Measurements from ENCODE around the gene ZFYVE9.

Gene ZFYVE9

DNA sequence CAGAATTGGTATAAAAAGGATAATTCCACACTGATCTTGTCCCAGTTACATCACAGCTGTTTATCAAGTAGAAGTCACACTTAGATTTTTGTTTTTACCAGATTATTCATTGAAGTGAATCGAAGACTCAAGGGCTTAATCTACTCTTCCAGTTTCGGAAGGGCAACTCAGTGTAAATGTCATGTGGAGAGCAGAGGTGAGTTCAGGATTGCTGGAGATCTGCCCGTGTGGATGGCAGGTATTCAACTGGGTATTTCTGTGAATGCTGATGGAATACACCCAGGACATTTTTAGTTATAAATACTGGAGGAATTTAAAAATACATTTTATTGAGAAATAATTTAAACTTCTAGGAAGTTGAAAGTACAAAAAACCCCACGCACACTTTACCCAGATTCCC lies 204.8 kb downstream of the ZFYVE9 start:
- no peaks in the 10 kb centered on the region for H3K9me3 ChIP-seq
- peaks cover 17% of the 10 kb centered on the region for H3K36me3 ChIP-seq
- no peaks in the 10 kb centered on the region for H3K4me1 ChIP-seq (ENCODE audit: control insufficient read depth in 1 of 2, insufficient read depth in 1 of 2, low read depth in 1 of 2, low read length in 1 of 2)
- TF ChIP-seq, protein P1, sequence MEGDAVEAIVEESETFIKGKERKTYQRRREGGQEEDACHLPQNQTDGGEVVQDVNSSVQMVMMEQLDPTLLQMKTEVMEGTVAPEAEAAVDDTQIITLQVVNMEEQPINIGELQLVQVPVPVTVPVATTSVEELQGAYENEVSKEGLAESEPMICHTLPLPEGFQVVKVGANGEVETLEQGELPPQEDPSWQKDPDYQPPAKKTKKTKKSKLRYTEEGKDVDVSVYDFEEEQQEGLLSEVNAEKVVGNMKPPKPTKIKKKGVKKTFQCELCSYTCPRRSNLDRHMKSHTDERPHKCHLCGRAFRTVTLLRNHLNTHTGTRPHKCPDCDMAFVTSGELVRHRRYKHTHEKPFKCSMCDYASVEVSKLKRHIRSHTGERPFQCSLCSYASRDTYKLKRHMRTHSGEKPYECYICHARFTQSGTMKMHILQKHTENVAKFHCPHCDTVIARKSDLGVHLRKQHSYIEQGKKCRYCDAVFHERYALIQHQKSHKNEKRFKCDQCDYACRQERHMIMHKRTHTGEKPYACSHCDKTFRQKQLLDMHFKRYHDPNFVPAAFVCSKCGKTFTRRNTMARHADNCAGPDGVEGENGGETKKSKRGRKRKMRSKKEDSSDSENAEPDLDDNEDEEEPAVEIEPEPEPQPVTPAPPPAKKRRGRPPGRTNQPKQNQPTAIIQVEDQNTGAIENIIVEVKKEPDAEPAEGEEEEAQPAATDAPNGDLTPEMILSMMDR (IDR thresholded peaks at IDR 0.05): no peak
- H3K4me3 ChIP-seq (ENCODE audit: low read depth in 1 of 2, low read length in 1 of 2): no peak overlapping the region
- no peak overlapping the region for H3K27ac ChIP-seq
- no peaks in the 10 kb centered on the region for H3K27me3 ChIP-seq

DNA sequence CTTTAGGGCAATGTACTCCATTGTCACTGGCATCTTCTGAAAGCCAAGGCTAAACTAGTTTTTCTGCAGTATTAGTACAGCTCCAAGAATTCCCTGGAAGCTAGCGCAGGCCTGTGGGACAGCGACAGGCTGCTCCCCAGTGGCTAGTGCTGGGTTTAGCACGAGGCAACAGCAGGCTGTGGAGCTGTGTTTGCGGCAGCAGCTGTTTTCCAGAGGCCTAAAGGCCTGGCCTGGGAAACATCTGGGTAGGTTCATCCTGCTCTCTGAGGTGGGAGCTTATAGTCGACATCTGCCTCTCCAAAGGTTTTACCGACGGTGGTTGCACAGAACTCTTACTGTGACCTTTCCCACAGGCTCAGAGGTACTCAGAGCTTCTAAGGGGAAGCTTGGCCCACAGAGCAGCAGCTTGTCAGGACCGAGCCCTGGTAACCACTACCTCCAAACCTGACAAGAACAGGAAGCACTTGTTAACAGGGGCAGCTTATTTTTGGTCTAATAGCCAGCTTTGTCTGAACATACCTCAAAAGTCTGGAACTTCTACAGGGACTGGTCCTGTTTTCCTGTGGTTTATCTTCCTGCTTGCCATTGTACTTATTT lies 206.9 kb downstream of the ZFYVE9 start:
- Histone ChIP-seq H3K9me3 (no peaks in the 10 kb centered on the region), H3K27ac (no peak overlapping the region), H3K4me3 (ENCODE audit: low read depth in 1 of 2, low read length in 1 of 2) (no peak overlapping the region), H3K4me1 (ENCODE audit: control insufficient read depth in 1 of 2, insufficient read depth in 1 of 2, low read depth in 1 of 2, low read length in 1 of 2) (no peaks in the 10 kb centered on the region), H3K36me3 (peaks cover 38% of the 10 kb centered on the region), H3K27me3 (no peaks in the 10 kb centered on the region)
- TF ChIP-seq, protein P1 (IDR thresholded peaks at IDR 0.05): no peak

DNA sequence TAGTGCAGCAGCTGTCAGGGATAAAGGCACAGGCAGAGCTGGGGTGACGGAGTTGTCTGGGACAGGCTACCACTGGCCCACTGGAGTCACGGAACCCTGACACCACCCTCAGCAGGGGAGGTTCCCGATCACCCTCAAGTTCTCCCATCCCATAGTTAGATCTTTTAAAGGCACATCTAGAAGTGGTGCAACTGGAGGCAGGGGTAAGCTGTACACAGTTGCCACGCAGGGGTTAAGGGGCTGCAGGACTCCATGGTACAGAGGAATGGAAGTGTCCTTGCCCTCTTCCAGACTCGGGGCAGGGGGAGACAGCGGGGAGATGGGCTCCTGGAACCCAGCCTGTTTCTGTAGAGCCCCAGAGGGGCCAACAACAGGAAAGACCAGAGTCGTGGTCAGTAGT lies 210.8 kb downstream of the ZFYVE9 start:
- TF ChIP-seq, protein P1 (IDR thresholded peaks at IDR 0.05): no peak
- H3K4me3 ChIP-seq (ENCODE audit: low read depth in 1 of 2, low read length in 1 of 2): no peak overlapping the region
- peaks cover 77% of the 10 kb centered on the region for H3K36me3 ChIP-seq
- no peaks in the 10 kb centered on the region for H3K4me1 ChIP-seq (ENCODE audit: control insufficient read depth in 1 of 2, insufficient read depth in 1 of 2, low read depth in 1 of 2, low read length in 1 of 2)
- H3K27me3 ChIP-seq: no peaks in the 10 kb centered on the region
- no peak overlapping the region for H3K27ac ChIP-seq
- H3K9me3 ChIP-seq: no peaks in the 10 kb centered on the region

DNA sequence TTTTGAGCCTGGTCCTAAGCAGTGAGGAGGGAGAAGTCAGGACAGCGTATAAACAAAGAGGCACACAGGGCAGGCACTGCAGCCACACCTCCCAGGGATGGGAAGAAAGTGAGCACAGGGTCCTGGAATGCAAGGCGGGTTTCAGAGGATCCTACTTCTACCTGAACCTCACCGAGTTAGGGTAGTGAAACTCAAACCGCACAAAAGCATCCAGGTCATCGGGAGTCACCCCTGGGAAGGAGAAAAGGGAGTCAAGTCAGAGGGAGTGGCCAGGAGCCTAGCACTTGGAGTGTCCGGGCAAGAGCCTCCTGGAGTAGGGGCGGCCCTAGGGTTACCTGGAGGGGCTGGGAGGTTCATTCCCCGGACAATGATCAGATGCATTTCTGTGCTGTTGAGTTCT lies 213.5 kb downstream of the ZFYVE9 start:
- no peaks in the 10 kb centered on the region for H3K9me3 ChIP-seq
- TF ChIP-seq, protein P1 (IDR thresholded peaks at IDR 0.05): no peak
- no peaks in the 10 kb centered on the region for H3K27me3 ChIP-seq
- no peak overlapping the region for H3K4me3 ChIP-seq (ENCODE audit: low read depth in 1 of 2, low read length in 1 of 2)
- H3K4me1 ChIP-seq (ENCODE audit: control insufficient read depth in 1 of 2, insufficient read depth in 1 of 2, low read depth in 1 of 2, low read length in 1 of 2): no peaks in the 10 kb centered on the region
- peaks cover 99% of the 10 kb centered on the region for H3K36me3 ChIP-seq
- no peak overlapping the region for H3K27ac ChIP-seq

DNA sequence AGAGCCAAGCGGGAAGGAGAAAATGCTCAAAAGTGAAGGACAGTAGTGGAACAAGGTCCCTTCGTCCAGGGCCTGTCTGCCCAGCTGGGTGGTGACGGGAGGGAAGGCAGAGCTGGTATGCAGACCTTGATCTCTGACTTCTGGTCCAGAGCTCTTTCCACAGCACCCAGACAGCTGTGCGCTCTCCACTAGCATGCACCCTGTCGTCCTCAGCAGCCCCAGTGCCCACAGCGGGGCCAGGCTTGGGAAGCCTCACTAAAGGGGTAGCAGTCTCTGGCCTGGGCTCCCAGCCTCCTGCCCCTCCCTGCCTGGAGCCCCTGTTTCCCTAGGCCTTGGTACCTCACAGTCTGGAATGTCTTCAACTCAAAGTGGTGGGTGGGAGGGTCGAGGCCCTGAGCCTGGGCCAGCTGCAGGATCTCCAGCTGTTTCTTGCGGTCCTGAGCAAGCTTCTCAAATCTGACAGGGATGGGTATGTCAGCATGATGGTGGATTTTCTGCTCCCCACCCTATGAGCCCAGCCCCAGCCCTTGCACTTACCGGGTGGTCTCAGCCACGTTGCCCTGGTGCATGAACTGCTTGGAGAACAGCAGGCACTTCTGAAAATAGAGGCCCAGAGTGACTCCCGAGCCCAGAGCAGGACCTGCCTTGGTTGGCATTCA lies 214.1 kb downstream of the ZFYVE9 start:
- peaks cover 99% of the 10 kb centered on the region for H3K36me3 ChIP-seq
- H3K4me1 ChIP-seq (ENCODE audit: control insufficient read depth in 1 of 2, insufficient read depth in 1 of 2, low read depth in 1 of 2, low read length in 1 of 2): no peaks in the 10 kb centered on the region
- no peaks in the 10 kb centered on the region for H3K27me3 ChIP-seq
- no peak overlapping the region for H3K4me3 ChIP-seq (ENCODE audit: low read depth in 1 of 2, low read length in 1 of 2)
- no peak overlapping the region for H3K27ac ChIP-seq
- H3K9me3 ChIP-seq: no peaks in the 10 kb centered on the region
- TF ChIP-seq, protein P1 (IDR thresholded peaks at IDR 0.05): no peak
